T-helper 1 cell (primary cell): ENCODE measurements around the gene NLRP9.
A peak's percentile ranks its signal among the peaks of the same experiment; 100 is the strongest.

ENCODE experiments used
- DNase-seq, 5 donors: peaks; one replicate each; pipeline ENCODE4 v3.0.0-alpha.2; 2012 to 2020

NLRP9 gene

GRCh38 chr19:55687281-55688201 is 50.7 kb downstream of the NLRP9 start:
- DNase-seq, result no peak

DNA sequence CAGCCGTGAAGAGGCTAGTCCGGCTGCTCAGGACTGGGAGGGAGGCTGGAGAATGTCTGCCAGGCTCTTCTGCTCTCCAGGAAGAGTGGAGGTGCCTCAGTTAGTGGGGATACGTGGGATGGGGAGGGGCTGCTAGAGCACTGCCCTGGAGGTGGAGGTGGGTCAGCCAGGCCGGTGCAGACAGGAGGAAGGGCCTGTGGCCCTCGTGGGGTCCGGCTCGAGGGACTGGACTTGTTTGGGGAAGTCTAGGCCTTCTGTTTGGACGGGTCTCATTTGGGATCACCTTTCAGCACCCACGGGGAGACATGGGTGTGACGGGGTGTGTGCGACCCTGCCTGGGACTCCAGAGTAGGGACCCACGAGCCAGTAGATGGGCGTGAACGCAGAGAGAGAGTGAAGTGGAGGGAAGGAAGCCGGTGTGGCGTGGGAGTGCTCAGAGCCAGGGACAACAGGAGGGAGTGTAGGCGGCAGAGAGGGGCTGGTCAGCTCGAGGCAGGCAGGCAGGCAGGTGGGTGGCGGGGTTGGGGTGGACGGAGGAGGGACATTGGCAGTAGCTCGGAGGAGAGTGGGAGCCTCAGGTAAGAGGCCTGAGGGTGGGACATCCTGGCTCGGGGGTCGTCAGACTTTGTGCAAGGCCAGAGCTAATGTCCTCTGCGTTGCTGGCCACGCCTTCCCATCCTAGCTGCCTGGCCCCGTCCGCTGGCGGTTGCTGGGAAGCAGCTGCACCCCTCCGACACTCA is 51.7 kb downstream of the NLRP9 start:
- DNase-seq, result no peak

- no peak for DNase-seq
Observed at GRCh38 chr19:55685776-55686175, 52.4 kb downstream of the NLRP9 start.

DNA sequence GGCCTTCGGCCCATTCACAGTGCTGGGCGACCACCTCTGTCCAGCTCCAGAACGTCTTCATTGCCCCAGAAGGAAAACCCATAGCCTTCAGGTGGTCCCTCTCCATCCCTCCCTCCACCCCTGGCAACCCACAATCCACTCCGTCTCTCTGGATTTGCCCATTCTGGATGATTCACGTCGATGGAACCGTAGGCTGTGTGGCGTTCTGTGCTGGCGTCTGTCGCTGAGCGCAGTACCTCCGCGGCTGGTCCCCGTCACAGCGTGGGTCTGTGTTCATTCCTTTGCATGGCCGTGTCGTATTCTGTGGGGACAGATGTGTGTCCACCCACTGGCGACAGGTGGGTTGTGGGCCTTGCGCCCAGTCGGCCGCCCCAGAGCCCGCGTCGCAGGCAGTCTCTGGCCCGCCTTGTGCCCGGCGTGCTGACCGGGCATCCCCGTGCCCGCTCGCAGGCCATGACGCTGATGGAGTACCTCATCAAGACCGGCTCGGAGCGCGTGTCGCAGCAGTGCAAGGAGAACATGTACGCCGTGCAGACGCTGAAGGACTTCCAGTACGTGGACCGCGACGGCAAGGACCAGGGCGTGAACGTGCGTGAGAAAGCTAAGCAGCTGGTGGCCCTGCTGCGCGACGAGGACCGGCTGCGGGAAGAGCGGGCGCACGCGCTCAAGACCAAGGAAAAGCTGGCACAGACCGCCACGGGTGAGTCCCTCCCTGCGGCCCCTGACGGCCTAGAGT is 53.1 kb downstream of the NLRP9 start:
- no peak for DNase-seq

- no peak for DNase-seq
Observed at GRCh38 chr19:55683449-55684261, 54.5 kb downstream of the NLRP9 start.

DNA sequence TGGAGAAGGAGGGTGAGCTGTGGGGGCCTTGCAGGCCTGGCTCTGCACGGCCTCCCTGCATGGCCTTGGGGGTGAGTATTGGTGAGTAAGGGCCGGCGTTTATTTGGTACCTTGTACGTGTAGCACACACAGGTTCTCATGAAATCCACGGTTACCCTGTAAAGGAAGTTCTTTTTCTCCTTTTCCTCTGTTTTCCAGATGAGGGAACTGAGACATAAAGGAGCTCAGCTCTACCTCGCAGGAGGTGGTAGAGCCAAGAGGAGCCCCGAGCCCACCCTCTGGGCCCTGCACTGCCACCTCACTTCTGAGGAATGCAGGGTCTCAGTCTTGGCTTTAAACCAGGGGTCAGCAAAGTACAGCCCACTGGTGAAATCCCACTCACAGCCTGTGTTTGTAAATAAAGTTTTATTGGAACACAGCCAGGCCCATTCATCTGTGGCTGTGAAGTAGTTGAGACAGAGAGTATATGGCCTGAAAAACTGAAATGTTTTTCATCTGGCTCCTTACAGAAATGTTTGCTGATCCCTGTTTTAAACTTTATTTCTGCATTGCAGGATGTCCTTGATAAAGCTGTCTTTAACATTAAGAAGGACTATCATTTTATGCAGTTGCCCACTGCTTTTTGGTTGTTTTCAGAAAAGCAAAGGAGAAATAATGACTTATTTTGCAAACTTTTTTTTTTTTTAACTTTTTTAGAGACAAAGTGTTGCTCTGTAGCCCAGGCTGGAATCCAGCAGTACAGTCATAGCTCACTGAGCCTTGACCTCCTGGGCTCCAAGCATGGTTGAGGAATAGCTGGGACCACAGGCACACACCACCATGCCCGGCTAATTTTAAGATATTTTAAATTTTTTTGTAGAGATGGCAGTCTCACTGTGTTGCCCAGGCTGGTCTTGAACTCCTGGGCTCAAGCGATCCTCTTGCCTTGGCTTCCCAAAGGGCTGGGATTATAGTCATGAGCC is 56.8 kb downstream of the NLRP9 start:
- DNase-seq, result no peak

DNA sequence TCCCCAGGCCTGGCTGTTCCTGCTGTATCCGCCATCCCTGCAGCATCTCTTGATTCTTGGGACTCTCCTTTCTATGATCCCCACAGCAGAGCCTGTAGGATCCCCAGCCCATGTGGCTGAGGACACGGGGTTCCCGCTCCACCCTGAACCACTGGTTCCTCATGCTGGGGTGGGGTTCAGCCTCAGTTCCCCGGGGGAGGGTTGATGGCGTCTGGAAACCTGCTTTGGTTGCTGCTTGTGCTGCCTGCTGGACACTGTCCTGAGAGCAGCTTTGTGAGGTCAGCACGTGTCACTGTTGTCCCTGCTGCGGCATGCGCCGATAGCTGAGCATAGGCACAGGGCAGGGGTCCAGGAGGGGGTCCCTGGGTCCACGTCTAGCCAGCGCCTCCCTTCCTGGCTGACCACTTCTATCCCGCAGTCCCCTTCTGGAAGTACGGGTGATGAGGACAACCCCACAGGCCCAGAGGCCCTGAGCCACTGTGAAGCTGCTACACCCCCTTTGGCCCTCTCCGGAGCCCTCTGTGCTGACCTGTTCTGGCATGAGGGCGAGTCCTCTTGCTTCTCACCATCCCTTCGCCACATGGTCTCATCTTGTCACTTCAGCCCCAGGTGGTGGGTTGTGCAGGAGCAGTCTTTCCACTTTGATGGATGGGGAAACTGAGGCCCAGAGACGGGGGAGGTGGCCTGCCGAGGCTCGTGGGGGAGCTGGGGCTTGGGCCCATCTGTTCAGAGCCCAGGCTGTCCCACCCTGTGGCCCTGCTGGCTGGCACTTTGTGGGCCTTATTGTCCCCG is 57.7 kb downstream of the NLRP9 start:
- DNase-seq, result no peak

DNA sequence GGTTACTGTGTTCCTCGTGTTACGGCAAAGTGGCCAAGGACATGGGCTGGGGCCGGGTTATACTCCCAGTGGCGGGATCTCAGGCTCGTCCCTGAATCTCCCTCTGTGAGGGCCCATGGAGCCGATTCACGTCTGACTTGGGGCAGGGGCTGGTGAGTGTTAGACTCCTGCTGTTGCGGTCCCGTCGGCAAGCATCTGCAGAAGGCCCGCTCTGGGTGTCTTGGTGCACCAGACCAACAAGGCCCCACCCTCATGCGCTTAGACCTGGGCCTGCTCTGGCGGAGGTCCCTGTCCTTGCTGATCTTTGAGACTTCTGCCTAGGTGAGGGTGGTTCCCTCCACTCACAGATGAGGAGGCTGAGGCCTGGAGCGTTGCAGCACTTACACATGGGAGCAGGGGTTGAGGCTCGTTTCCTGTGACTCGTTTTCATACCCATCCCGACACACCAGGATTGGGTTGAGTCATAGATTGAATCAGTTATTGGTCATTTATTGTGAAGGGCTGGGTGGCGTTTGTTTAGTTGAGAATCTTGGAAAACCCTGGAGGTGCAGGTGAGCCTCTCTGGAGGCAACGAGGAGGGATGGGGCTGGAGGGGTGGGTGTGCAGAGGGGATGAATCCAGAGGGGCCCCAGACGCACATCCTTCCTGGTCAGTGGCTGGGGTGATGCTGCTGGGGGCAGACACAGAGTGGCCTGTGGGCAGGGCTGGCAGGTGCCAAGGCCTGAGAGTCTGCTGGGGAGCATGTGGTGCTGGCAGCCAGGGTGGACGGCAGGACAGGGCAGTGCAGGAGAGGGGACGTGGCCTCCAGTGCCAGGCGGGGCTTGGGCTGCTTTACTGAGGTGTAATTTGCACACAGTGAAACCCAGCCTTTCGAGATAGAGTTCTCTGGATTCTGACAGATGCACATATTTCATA is 58.6 kb downstream of the NLRP9 start:
- DNase-seq, result peak in 1 of 5 donors; percentile 23

GRCh38 chr19:55678121-55678671 is 60.0 kb downstream of the NLRP9 start:
- no peak for DNase-seq

GRCh38 chr19:55677572-55678028 is 60.6 kb downstream of the NLRP9 start:
- DNase-seq, result no peak

GRCh38 chr19:55676889-55677505 is 61.2 kb downstream of the NLRP9 start:
- no peak for DNase-seq

DNA sequence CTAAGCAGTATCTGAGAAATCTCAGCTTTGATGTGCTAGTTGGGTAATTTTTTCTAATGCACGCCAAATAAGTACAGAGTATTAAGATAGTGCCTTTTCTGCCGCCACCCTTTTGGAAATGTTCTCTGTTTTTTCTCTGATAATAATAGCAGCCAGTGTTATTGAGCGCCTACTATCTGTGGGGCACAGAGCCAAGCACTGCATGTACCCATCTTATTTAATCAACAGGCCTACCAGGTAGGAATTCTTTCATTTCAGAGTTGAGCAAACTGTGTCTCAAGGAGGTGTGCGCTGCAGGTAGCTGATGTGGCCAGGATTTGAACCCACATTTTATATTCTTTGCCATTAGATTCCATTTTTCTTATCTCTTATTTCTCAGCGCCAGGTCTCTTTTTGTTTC is 61.8 kb downstream of the NLRP9 start:
- no peak for DNase-seq

DNA sequence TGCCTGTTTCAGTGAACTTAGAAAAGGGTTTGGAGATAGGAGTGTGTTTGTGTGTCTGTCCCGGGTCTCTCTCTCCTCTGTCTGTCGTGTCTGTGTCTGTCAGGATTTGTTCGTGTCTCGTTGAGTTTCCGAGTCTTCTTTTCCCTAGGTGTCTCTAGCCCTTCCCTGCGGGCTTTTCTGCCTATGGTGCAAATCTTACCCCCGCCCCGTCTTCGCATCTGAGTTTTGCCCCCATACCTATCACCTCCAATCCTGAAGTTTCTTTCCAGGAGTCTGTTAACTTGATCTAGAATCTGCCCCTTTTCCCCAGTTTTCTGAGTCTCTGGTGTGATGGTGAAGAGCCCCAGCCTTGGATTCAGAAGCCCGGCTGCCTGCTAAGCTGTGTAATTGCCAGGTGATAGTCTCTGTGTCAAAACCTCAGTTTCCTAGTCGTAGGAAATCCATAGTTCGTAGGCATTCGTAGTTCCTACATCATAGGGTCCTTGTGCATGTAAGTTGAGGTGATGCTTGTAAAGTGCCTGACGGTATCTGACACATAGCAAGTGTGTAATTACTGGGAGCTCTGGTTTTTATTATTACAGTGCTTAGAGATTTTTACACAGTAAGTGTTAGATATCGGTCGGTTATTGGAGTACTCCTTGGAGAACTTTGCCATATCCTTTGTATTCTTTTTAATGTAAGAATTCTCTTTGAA is 62.4 kb downstream of the NLRP9 start:
- DNase-seq, result no peak

GRCh38 chr19:55674841-55675660 is 63.2 kb downstream of the NLRP9 start, which contains the start of gene EPN1:
TSS of gene EPN1 (plus strand) at chr19:55675226. CDS start at chr19:55678628, 3,402 bp downstream.
- peak; percentile 97 to 99 (median 98) for DNase-seq

DNA sequence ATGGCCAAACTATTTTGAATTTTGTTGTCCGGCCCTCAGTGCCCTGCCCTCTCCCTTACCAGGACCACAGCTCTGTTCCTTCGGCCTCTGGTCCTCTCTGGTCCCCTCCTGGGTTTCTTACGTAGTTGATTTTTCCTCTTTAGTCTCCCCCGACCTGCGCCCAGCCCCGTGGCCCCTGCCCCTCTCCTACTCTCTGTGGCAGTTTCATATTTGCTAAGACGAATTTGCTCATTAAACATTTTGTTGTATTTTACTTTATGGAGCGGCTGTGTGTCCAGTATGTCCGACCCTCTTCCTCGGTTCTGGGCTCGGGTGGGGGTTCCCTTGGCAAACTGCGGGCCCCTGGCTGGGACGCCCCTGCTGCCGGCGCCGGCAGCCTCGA is 63.8 kb downstream of the NLRP9 start:
- DNase-seq, result no peak

- DNase-seq, result no peak
Observed at GRCh38 chr19:55673889-55674288, 64.3 kb downstream of the NLRP9 start.

DNA sequence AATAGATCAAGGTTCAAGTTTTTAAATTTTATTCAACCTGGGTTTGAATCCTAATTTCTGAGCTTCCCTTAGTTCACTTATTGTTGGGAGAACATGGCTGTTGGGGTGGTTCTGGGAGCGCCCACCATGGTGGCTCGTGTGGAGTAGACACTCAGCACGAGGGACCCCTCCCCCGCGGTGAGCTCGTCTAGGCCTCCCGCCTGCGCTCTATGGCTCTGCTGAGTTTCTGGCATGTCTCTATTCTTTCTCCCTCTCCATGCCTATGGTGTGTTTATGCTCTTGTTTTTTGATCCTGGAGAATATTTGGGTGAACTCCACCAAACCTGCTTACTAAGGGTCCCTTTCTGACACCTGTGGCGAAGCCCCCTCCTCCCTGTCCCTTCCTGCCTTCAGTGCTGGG is 64.7 kb downstream of the NLRP9 start:
- no peak for DNase-seq
